Measurements from ENCODE around the gene FGF6. TPM values are rescaled to one million over a fixed set of nuclear protein-coding genes. Genes with fewer than 3 reads are reported as not detected.

The FGF6 gene
- total RNA-seq, 4 donors from 2014 or later = not detected

DNA sequence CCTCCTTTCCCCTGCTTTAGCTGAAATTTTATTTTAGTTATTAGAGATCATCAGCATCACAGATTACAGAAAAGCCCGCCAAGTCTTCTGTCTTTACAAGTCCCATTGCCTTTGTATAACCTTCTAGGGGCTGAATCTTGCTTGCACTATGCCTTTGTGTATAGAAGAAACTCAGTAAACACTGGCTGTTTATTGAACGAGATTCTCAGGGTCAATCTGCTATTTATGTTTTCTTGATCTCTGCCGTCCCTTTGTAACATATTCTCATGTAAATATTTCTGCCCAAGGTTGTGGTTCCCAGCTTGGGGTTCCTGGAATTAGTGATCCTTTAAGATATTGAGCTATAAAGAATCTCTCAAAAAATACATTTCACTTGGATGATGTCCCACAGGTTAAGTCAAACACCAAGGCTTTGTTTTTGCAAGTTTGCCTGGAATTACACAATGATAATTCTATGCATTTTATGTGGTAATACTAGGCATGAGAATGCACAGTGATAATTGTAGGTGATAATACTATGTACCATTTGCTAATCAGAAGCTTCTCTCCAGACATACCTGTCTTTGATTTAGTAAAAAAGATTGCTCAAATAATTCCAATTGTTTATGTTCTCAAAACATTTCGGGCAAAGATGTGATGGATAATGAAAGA lies 40.6 kb upstream of the FGF6 start:
- peaks cover 0 to 44% of the 10 kb centered on the region in 2 donors for H3K36me3 ChIP-seq
- H3K9me3 ChIP-seq = no peaks in the 10 kb centered on the region
- no peaks in the 10 kb centered on the region for H3K27me3 ChIP-seq
- no peaks in the 10 kb centered on the region for H3K4me1 ChIP-seq
- no peak overlapping the region for H3K27ac ChIP-seq
- no peak for ATAC-seq
- no peak overlapping the region for H3K4me3 ChIP-seq
- 84 to 94% methylated on average over 2 to 4 of the region's 4 CpGs for whole genome bisulfite sequencing, 2 donors (ENCODE audit: low coverage in 1 of 2)
- no peak for TF ChIP-seq POLR2A (IDR thresholded peaks at IDR 0.05)
- TF ChIP-seq EP300 (IDR thresholded peaks at IDR 0.05) = no peak
- TF ChIP-seq CTCF (IDR thresholded peaks at IDR 0.05) = no peak
- no peak for TF ChIP-seq POLR2AphosphoS5 (IDR thresholded peaks at IDR 0.05)

- ATAC-seq = no peak
- Histone ChIP-seq H3K4me3 (no peak overlapping the region), H3K4me1 (no peaks in the 10 kb centered on the region), H3K27me3 (no peaks in the 10 kb centered on the region), H3K27ac (no peak overlapping the region), H3K36me3 (peaks cover 0 to 23% of the 10 kb centered on the region in 2 donors), H3K9me3 (no peaks in the 10 kb centered on the region)
- TF ChIP-seq POLR2A (IDR thresholded peaks at IDR 0.05) = no peak
- no peak for TF ChIP-seq POLR2AphosphoS5 (IDR thresholded peaks at IDR 0.05)
- no peak for TF ChIP-seq EP300 (IDR thresholded peaks at IDR 0.05)
- TF ChIP-seq CTCF (IDR thresholded peaks at IDR 0.05) = no peak
- 65 to 76% methylated on average over 3 to 4 of the region's 4 CpGs for WGBS, 2 donors (ENCODE audit: low coverage in 1 of 2)
Observed at GRCh38 chr12:4483885-4484823, 38.5 kb upstream of the FGF6 start.

DNA sequence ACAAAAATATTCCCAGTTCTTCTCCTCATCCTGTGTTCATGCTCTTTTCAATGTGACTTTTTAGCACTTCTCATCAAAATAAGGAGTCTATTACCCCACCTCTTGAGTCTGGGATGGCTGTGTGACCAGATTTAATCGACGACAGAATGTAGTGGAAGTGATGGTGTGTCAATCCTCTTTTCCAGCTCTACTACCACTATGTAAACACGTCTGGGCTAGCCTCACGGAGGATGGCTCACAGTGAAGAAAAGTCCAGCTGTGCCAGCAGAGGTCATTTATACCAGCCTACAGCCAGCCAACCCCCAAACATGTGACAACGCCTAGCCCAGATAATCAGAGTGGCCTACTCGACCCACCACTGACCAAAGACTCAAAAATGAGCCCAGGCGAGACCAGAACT lies 37.3 kb upstream of the FGF6 start:
- TF ChIP-seq EP300 (IDR thresholded peaks at IDR 0.05) (no peak), POLR2AphosphoS5 (IDR thresholded peaks at IDR 0.05) (no peak), POLR2A (IDR thresholded peaks at IDR 0.05) (no peak), CTCF (IDR thresholded peaks at IDR 0.05) (no peak)
- Histone ChIP-seq H3K4me3 (no peak overlapping the region), H3K27ac (no peak overlapping the region), H3K4me1 (no peaks in the 10 kb centered on the region), H3K36me3 (peaks cover 0 to 11% of the 10 kb centered on the region in 2 donors), H3K27me3 (no peaks in the 10 kb centered on the region), H3K9me3 (peaks cover 0 to 5% (median 0%) of the 10 kb centered on the region in 3 donors)
- 79 to 90% methylated on average over 5 of the region's 7 CpGs for WGBS, 2 donors (ENCODE audit: low coverage in 1 of 2)
- no peak for ATAC-seq

DNA sequence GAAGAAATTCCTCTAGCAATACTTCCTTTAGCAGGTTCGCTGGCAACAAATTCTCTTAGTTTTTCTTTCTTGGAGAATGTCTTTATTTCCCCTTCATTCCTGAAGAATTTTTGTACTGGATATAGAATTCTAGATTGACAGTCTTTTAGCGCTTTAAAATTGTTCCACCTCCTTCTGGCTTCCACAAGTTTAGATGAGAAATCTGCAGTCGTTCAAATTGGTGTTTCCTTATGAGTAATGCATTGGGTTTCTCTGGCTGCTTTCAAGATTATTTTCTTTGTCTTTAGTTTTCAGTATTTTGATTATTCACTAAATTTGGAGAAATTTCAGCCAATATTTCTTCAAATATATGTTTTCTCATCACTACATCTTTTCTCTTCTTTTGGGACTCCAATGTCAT lies 33.3 kb upstream of the FGF6 start:
- no peak overlapping the region for H3K27ac ChIP-seq
- no peaks in the 10 kb centered on the region for H3K27me3 ChIP-seq
- peaks cover 0 to 5% (median 0%) of the 10 kb centered on the region in 3 donors for H3K9me3 ChIP-seq
- 92 to 97% methylated on average over 3 of the region's 3 CpGs for WGBS, 2 donors (ENCODE audit: low coverage in 1 of 2)
- no peak for ATAC-seq
- H3K36me3 ChIP-seq = no peaks in the 10 kb centered on the region
- no peaks in the 10 kb centered on the region for H3K4me1 ChIP-seq
- no peak overlapping the region for H3K4me3 ChIP-seq
- TF ChIP-seq CTCF (IDR thresholded peaks at IDR 0.05) (no peak), EP300 (IDR thresholded peaks at IDR 0.05) (no peak), POLR2A (IDR thresholded peaks at IDR 0.05) (no peak), POLR2AphosphoS5 (IDR thresholded peaks at IDR 0.05) (no peak)

Measured in gastroesophageal sphincter (tissue), 4 donors.